Endothelial cell of umbilical vein (primary cell): Measurements from ENCODE around the gene PIP4K2C. TPM values are rescaled to one million over a fixed set of nuclear protein-coding genes. Genes with fewer than 3 reads are reported as not detected.

Experiments used
- BruUV-seq: library from RNA; stranded (reverse); fragments of 400-500 nt; replicated peaks from 2 replicates; lab custom pipeline; 2021; lab: Mats Ljungman, UMichigan
- CTCF ChIA-PET: fragments of 300-600, 350-600 bp; sonication (Branson Sonifier 250); formaldehyde crosslinking; loops from one replicate; lab custom pipeline; 2021; ENCODE audit warnings: antibody characterized with exemption, inconsistent platforms; lab: Charles Lee
- POLR2A ChIA-PET: fragments of 300-600, 350-600 bp; sonication (Branson Sonifier 250); formaldehyde crosslinking; loops from one replicate; lab custom pipeline; 2021; ENCODE audit warnings: antibody characterized with exemption, inconsistent platforms; lab: Charles Lee
- DNase-seq: peaks from one replicate; pipeline ENCODE4 v3.0.0-alpha.2; 2011; ENCODE audit warnings: low read depth, low spot score
- FAIRE-seq: peaks from 2 replicates; lab custom pipeline; 2011; peaks lifted over from hg19 to GRCh38; lab: Jason Lieb, UNC
- H2AFZ ChIP-seq: 2 replicates; pipeline ENCODE4 v1.6.0; 2012; ENCODE audit warnings: low read depth, low read length, control low read depth, inconsistent platforms
- H3K27ac ChIP-seq: 2 replicates; pipeline ENCODE4 v1.5.1; 2011; ENCODE audit warnings: low read depth, mild to moderate bottlenecking, control low read depth, low read length, moderate library complexity; ENCODE audit not compliant: insufficient read depth
- H3K27me3 ChIP-seq, 2 experiments: 2 replicates each; pipeline versions ENCODE4 v1.6.0 to v1.6.1; 2011; ENCODE audit warnings: low read length in 2 of 2, mixed read lengths in 1 of 2; ENCODE audit not compliant: control insufficient read depth in 2 of 2, insufficient read depth in 2 of 2
- H3K36me3 ChIP-seq, 2 experiments: 2 replicates in 1 of 2; 3 replicates in 1 of 2; pipeline ENCODE4 v1.5.1; 2011; ENCODE audit warnings: low read length in 2 of 2, mild to moderate bottlenecking in 1 of 2, moderate library complexity in 1 of 2; ENCODE audit not compliant: control insufficient read depth in 2 of 2, insufficient read depth in 2 of 2; ENCODE audit errors: extremely low read depth in 1 of 2
- H3K4me1 ChIP-seq: 3 replicates; pipeline ENCODE4 v1.5.1; 2011; ENCODE audit warnings: mild to moderate bottlenecking, low read length; ENCODE audit not compliant: control insufficient read depth, insufficient read depth; ENCODE audit errors: extremely low read depth
- H3K4me2 ChIP-seq: 2 replicates; pipeline ENCODE4 v1.6.1; 2011; ENCODE audit warnings: low read length, control low read depth, mixed read lengths; ENCODE audit not compliant: insufficient read depth
- H3K4me3 ChIP-seq, 3 experiments: fragments of 200-600 bp in 1 of 3; sonication (generic), shearing (Covaris generic) in 1 of 3; replicated peaks in 1 of 3; 2 replicates each; pipeline ENCODE4 v1.5.1; 2011 to 2016; ENCODE audit warnings: control low read depth in 3 of 3, low read length in 3 of 3, mild to moderate bottlenecking in 2 of 3, inconsistent platforms in 1 of 3, low read depth in 1 of 3, moderate library complexity in 1 of 3; ENCODE audit not compliant: insufficient read depth in 1 of 3
- H3K79me2 ChIP-seq: 2 replicates; pipeline ENCODE4 v1.6.0; 2012; ENCODE audit warnings: low read length, inconsistent platforms; ENCODE audit not compliant: control insufficient read depth, insufficient read depth
- H3K9ac ChIP-seq: replicated peaks from 2 replicates; pipeline ENCODE3; 2011; ENCODE audit warnings: low read length, control low read depth; ENCODE audit not compliant: insufficient read depth; ENCODE audit errors: extremely low read depth
- H3K9me1 ChIP-seq: replicated peaks from 3 replicates; pipeline ENCODE4 v1.6.0; 2011; ENCODE audit warnings: mild to moderate bottlenecking, low read length; ENCODE audit not compliant: control insufficient read depth, insufficient read depth; ENCODE audit errors: extremely low read depth
- H3K9me3 ChIP-seq: replicated peaks from 2 replicates; pipeline ENCODE4 v1.5.1; 2012; ENCODE audit warnings: low read length, inconsistent platforms; ENCODE audit not compliant: control insufficient read depth, insufficient read depth
- H4K20me1 ChIP-seq: replicated peaks from 2 replicates; pipeline ENCODE3; 2011; ENCODE audit warnings: mild to moderate bottlenecking, low read length; ENCODE audit not compliant: control insufficient read depth, insufficient read depth; ENCODE audit errors: extremely low read depth
- CTCF ChIP-seq, 2 donors: IDR thresholded peaks; 1 replicate in 1 of 2; 2 replicates in 1 of 2; pipeline ENCODE4 v1.5.1; 2011; ENCODE audit warnings: low read length in 2 of 2, mild to moderate bottlenecking in 2 of 2, moderate library complexity in 2 of 2, control low read depth in 1 of 2, inconsistent platforms in 1 of 2, low read depth in 1 of 2; ENCODE audit not compliant: insufficient read depth in 1 of 2; ENCODE audit errors: extremely low read depth in 1 of 2
- EZH2 ChIP-seq: IDR thresholded peaks from 2 replicates; pipeline ENCODE4 v1.6.1; 2012; ENCODE audit warnings: borderline replicate concordance, low read depth, mild to moderate bottlenecking, moderate library complexity, low read length, inconsistent platforms; ENCODE audit not compliant: severe bottlenecking
- FOS ChIP-seq: IDR thresholded peaks from 2 replicates; pipeline ENCODE4 v1.6.1; 2011; ENCODE audit warnings: mild to moderate bottlenecking, low read length, moderate library complexity, borderline replicate concordance; ENCODE audit not compliant: insufficient read depth
- GATA2 ChIP-seq: IDR thresholded peaks from 2 replicates; pipeline ENCODE4 v1.7.0; 2011; ENCODE audit warnings: low read depth, mild to moderate bottlenecking, moderate library complexity, mixed read lengths, low read length; ENCODE audit not compliant: insufficient read length, insufficient read depth
- JUN ChIP-seq: IDR thresholded peaks from 2 replicates; pipeline ENCODE4 v1.6.1; 2011; ENCODE audit warnings: borderline replicate concordance, low read depth; ENCODE audit not compliant: insufficient read length, insufficient read depth
- MAX ChIP-seq: IDR thresholded peaks from 2 replicates; pipeline ENCODE4 v1.6.1; 2011; ENCODE audit not compliant: insufficient read depth, insufficient read length
- MYC ChIP-seq: IDR thresholded peaks from one replicate; pipeline ENCODE4 v1.6.1; 2011; ENCODE audit warnings: mild to moderate bottlenecking, low read depth, low read length
- POLR2A ChIP-seq: IDR thresholded peaks from 2 replicates; pipeline ENCODE4 v1.6.1; 2012; ENCODE audit warnings: low read depth, mild to moderate bottlenecking, control low read depth, low read length
- POLR2AphosphoS5 ChIP-seq: IDR thresholded peaks from 2 replicates; pipeline ENCODE4 v1.6.1; 2012; ENCODE audit warnings: low read depth, mild to moderate bottlenecking, control low read depth, low read length, moderate library complexity; ENCODE audit not compliant: insufficient read depth
- dilution Hi-C: fragments of 300-500 bp; cut with MboI; formaldehyde crosslinking; loops from one replicate; pipeline ENCODE4 v1.15.0; 2019; ENCODE audit warnings: low sequenced_read_pairs; ENCODE audit not compliant: extremely low pct_ligation_motif_present
- intact Hi-C: fragments of 100-400 bp; cut with micrococcal nuclease; formaldehyde crosslinking; loops from one replicate; pipeline ENCODE4 v1.10.0; 2022
- polyA plus RNA-seq, 4 experiments: library from polyadenylated mRNA; depleted of rRNA in 3 of 4; stranded (reverse) in 3 of 4; unstranded in 1 of 4; fragments of >200 nt; gene quantifications; 2 replicates each; pipeline versions ENCODE4 v1.2.1 to v1.2.3, GENCODE V29; 2011 to 2012; ENCODE audit warnings: missing spikeins in 1 of 4
- total RNA-seq: library from RNA; stranded (reverse); gene quantifications from 2 replicates; pipeline ENCODE4 v1.2.3, GENCODE V29; 2021

Gene PIP4K2C
- total and polyA plus RNA-seq, 2 donors (not counting 3 experiments of a cell fraction or from before 2014, with no cell fraction given), result 10.5 to 11.5 TPM

DNA sequence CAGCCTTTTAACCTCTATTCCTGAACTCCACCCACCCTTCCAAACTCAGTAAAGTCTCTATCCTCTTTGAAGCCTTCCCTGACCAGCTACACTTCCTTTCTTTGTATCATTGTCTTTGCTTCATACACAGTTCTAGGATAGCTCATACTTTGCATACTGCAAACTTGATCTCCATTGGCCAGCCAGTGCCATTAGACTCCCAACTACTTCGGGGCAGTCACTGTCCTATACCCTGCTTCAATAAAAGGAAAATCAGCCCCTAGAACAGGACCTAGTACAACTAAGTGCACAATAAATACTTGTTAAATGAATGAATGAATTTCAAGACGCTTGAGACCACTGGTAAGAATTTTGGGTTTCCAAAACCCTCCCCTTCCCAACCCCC, 521 bp upstream of the PIP4K2C start:
- no TSS peak for BruUV-seq
- Histone ChIP-seq H3K27ac (no peak overlapping the region), H3K9ac (no peak overlapping the region)

GRCh38 chr12:57591782-57592325, 862 bp downstream of the PIP4K2C start:
- dilution Hi-C loops, result no loop called here
- Histone ChIP-seq H3K27ac (no peak overlapping the region), H3K9ac (no peak overlapping the region), H3K9me3 (no peaks in the 10 kb centered on the region), H3K4me1 (peaks cover 5% of the 10 kb centered on the region), H3K36me3 (no peaks in the 10 kb centered on the region), H3K9me1 (no peaks in the 10 kb centered on the region), H3K4me3 (peak overlapping the region in 2 of 3 experiments; percentile 60 to 83), H3K27me3 (peaks cover 6 to 10% of the 10 kb centered on the region in 2 experiments), H4K20me1 (no peaks in the 10 kb centered on the region), H3K79me2 (no peaks in the 10 kb centered on the region), H3K4me2 (peak overlapping the region; percentile 69), H2AFZ (peak overlapping the region; percentile 90)
- intact Hi-C loops, result loop anchor here (1.0 to 2.0 kb wide), 2 partner anchors 11 to 19 kb away; partner anchors contain the start of gene ARHGEF25
- TF ChIP-seq JUN (no peak), MYC (no peak), POLR2A (no peak), CTCF (IDR thresholded peaks at IDR 0.05; ENCODE audit: extremely low read depth in 1 of 2, insufficient read depth in 1 of 2, low read depth in 1 of 2, low read length in 2 of 2) (no peak), EZH2 (no peak), FOS (no peak), POLR2AphosphoS5 (no peak), MAX (no peak), GATA2 (no peak)
- TSS peak; percentile 18 for BruUV-seq
- POLR2A ChIA-PET, result interaction anchor here (0.9 kb wide), 1 partner anchor 28 kb away, joined by 6 read pairs; no protein-coding TSS in a partner anchor
- CTCF ChIA-PET, result interaction anchor here (0.8 to 3.3 kb wide), 7 partner anchors 9 to 102 kb away, joined by 3 to 63 read pairs (median 4); partner anchors contain the start of genes ARHGEF25, B4GALNT1 and OS9
- DNase-seq (no peak), FAIRE-seq (no peak)

More for the DNA sequence above, 521 bp upstream of the PIP4K2C start:
- peaks cover 5% of the 10 kb centered on the region for H3K4me1 ChIP-seq
- no peaks in the 10 kb centered on the region for H3K9me1 ChIP-seq
- peaks cover 9 to 12% of the 10 kb centered on the region in 2 experiments for H3K27me3 ChIP-seq
- peak overlapping the region; percentile 90 for H2AFZ ChIP-seq
- H4K20me1 ChIP-seq, result no peaks in the 10 kb centered on the region
- intact Hi-C loops (loop anchor here (2.0 kb wide), 1 partner anchor 20 kb away; the partner anchor contains the start of gene ARHGEF25), dilution Hi-C loops (no loop called here)
- DNase-seq (no peak), FAIRE-seq (no peak)
- CTCF ChIA-PET, result no interaction called here
- peak overlapping the region; percentile 69 for H3K4me2 ChIP-seq
- H3K9me3 ChIP-seq, result no peaks in the 10 kb centered on the region
- POLR2A ChIA-PET, result no interaction called here
- no peaks in the 10 kb centered on the region for H3K79me2 ChIP-seq
- peak overlapping the region; percentile 49 to 83 (median 60) for H3K4me3 ChIP-seq
- no peak for TF ChIP-seq MAX
- no peaks in the 10 kb centered on the region for H3K36me3 ChIP-seq
